ENCODE results near the gene NUFIP2. TPM values are rescaled to one million over a fixed set of nuclear protein-coding genes. Genes with fewer than 3 reads are reported as not detected.
"Not testable (repeated sequence)": the region's sequence is repeated elsewhere in the genome, so short reads cannot be mapped to it uniquely, and the experiment has no call there.

NUFIP2 gene
- total RNA-seq, 1 donor from 2014 or later = 56.0 TPM

DNA sequence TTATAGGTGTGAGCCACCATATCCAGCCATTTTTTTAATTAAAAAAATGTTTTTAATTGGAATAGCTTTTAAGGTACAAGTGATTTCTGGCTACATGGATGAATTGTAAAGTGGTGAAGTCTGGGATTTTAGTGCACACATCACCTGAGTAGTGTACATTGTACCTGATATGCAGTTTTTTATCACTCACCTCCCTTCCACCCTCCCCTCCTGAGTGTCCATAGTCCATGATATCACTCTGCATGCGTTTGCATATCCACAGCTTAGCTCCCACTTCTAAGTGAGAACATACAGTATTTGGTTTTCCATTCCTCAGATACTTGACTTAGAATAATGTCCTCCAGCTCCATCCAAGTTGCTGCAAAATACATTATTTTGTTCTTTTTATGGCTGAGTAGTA, 60.6 kb downstream of the NUFIP2 start:
- peaks cover 6% of the 10 kb centered on the region for H3K4me1 Mint-ChIP-seq (ENCODE audit: unreplicated experiment)
- no peaks in the 10 kb centered on the region for H3K27me3 Mint-ChIP-seq
- no peaks in the 10 kb centered on the region for H3K36me3 Mint-ChIP-seq
- TF ChIP-seq, protein P1, sequence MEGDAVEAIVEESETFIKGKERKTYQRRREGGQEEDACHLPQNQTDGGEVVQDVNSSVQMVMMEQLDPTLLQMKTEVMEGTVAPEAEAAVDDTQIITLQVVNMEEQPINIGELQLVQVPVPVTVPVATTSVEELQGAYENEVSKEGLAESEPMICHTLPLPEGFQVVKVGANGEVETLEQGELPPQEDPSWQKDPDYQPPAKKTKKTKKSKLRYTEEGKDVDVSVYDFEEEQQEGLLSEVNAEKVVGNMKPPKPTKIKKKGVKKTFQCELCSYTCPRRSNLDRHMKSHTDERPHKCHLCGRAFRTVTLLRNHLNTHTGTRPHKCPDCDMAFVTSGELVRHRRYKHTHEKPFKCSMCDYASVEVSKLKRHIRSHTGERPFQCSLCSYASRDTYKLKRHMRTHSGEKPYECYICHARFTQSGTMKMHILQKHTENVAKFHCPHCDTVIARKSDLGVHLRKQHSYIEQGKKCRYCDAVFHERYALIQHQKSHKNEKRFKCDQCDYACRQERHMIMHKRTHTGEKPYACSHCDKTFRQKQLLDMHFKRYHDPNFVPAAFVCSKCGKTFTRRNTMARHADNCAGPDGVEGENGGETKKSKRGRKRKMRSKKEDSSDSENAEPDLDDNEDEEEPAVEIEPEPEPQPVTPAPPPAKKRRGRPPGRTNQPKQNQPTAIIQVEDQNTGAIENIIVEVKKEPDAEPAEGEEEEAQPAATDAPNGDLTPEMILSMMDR (conservative IDR thresholded peaks at IDR 0.05) = no peak
- no peak overlapping the region for H3K4me3 Mint-ChIP-seq
- H3K27ac Mint-ChIP-seq = no peak overlapping the region
- no peak for DNase-seq (ENCODE audit: extremely low spot score, unreplicated experiment)
- H3K9me3 Mint-ChIP-seq = no peaks in the 10 kb centered on the region

DNA sequence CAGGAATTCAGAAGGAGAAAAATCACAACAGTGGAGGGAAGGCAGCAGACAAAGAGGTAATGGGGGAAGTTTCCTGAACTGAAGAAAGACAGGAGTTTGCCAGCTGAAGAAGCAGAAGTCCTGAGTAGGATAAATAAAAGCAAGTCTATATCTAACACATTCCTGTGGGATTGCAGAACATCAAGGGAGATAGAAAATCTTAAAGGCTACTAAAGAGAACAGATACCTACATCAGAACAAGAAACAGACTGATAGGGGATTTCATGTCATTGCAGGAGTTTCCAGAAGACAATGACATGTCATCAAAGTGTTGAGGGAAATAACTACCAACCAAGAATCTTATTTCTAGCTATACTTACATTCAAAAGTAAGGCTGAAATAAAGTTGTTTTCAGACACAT, 68.6 kb downstream of the NUFIP2 start:
- Mint-ChIP-seq H3K4me1 (ENCODE audit: unreplicated experiment) (peaks cover 4% of the 10 kb centered on the region), H3K4me3 (no peak overlapping the region), H3K27ac (no peak overlapping the region), H3K27me3 (no peaks in the 10 kb centered on the region), H3K36me3 (no peaks in the 10 kb centered on the region), H3K9me3 (no peaks in the 10 kb centered on the region)
- TF ChIP-seq, protein P1 (conservative IDR thresholded peaks at IDR 0.05) = no peak
- no peak for DNase-seq (ENCODE audit: extremely low spot score, unreplicated experiment)

GRCh38 chr17:29221338-29221737, 72.6 kb downstream of the NUFIP2 start:
- not testable (repeated sequence) for H3K36me3 Mint-ChIP-seq; H3K9me3 Mint-ChIP-seq; H3K4me3 Mint-ChIP-seq; H3K27me3 Mint-ChIP-seq; H3K27ac Mint-ChIP-seq; H3K4me1 Mint-ChIP-seq (ENCODE audit: unreplicated experiment); DNase-seq (ENCODE audit: extremely low spot score, unreplicated experiment)

DNA sequence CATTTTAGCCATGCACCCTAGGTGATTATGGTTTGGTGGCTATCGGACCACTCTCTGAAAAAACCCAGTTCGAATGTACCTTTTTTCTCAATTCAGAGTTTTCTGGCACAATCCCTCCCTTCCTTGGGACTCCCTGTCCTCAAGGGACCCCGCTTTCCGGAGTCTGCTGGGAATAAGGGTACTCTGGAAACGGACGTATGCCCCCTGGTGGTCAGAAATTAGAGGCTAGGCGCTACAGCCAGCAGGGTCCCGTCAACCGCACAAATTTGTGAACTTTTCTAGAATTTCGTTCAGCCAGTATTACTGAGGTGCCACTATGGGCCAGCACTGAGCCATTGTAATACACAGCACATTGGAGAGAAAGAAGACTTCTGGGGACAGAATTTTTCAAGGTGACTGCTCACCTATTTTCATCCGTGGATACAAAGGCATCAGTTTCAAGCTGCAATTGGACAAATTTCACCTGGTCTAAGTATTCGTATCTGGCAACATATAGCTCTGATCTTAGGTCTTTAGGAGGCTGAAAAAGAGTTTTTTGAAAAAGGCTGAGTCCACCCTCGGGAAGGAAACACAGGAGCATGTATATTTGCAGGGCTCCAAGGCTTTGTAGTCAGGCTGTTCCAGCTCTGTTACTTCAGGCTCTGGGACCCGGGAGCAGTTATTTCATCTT, 74.4 kb downstream of the NUFIP2 start:
- TF ChIP-seq, protein P1 (conservative IDR thresholded peaks at IDR 0.05) = peak; percentile 99
- H3K4me3 Mint-ChIP-seq = no peak overlapping the region
- no peaks in the 10 kb centered on the region for H3K36me3 Mint-ChIP-seq
- H3K27me3 Mint-ChIP-seq = no peaks in the 10 kb centered on the region
- peaks cover 8% of the 10 kb centered on the region for H3K4me1 Mint-ChIP-seq (ENCODE audit: unreplicated experiment)
- peak; percentile 84 for DNase-seq (ENCODE audit: extremely low spot score, unreplicated experiment)
- H3K9me3 Mint-ChIP-seq = no peaks in the 10 kb centered on the region
- H3K27ac Mint-ChIP-seq = no peak overlapping the region

GRCh38 chr17:29216856-29217255, 77.1 kb downstream of the NUFIP2 start:
- H3K27ac Mint-ChIP-seq = no peak overlapping the region
- H3K27me3 Mint-ChIP-seq = no peaks in the 10 kb centered on the region
- TF ChIP-seq, protein P1 (conservative IDR thresholded peaks at IDR 0.05) = no peak
- H3K9me3 Mint-ChIP-seq = no peaks in the 10 kb centered on the region
- H3K4me1 Mint-ChIP-seq (ENCODE audit: unreplicated experiment) = peaks cover 8% of the 10 kb centered on the region
- no peak overlapping the region for H3K4me3 Mint-ChIP-seq
- H3K36me3 Mint-ChIP-seq = no peaks in the 10 kb centered on the region
- DNase-seq (ENCODE audit: extremely low spot score, unreplicated experiment) = no peak

DNA sequence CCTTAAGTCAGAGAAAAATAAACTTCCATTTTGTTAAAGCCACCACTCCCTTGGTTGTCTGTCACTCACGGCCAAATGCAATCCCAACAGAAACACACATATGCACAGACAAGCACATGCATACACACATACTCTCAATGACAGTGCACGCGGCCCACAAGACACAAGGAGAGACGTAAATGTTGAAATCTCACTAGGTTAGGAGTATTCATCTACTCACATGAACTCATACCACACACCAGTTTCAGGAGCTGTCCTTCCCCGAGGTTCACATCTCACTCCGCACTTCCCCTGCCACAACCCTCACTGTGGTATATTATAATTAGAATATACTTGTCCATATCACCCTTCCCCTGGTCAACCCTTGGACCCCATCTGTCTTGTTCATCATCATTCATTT, 77.8 kb downstream of the NUFIP2 start:
- no peaks in the 10 kb centered on the region for H3K36me3 Mint-ChIP-seq

More for the DNA sequence above, 77.8 kb downstream of the NUFIP2 start:
- Mint-ChIP-seq H3K4me3 (no peak overlapping the region), H3K27ac (no peak overlapping the region), H3K9me3 (no peaks in the 10 kb centered on the region), H3K4me1 (ENCODE audit: unreplicated experiment) (peaks cover 8% of the 10 kb centered on the region), H3K27me3 (no peaks in the 10 kb centered on the region)
- TF ChIP-seq, protein P1 (conservative IDR thresholded peaks at IDR 0.05) = no peak
- DNase-seq (ENCODE audit: extremely low spot score, unreplicated experiment) = no peak
